DMS79 (cell line): Measurements from ENCODE around the gene LDAH.

Source experiments
- DNase-seq: peaks from one replicate; lab custom pipeline; 2025; lab: John Stamatoyannopoulos, UW

Gene LDAH

DNA sequence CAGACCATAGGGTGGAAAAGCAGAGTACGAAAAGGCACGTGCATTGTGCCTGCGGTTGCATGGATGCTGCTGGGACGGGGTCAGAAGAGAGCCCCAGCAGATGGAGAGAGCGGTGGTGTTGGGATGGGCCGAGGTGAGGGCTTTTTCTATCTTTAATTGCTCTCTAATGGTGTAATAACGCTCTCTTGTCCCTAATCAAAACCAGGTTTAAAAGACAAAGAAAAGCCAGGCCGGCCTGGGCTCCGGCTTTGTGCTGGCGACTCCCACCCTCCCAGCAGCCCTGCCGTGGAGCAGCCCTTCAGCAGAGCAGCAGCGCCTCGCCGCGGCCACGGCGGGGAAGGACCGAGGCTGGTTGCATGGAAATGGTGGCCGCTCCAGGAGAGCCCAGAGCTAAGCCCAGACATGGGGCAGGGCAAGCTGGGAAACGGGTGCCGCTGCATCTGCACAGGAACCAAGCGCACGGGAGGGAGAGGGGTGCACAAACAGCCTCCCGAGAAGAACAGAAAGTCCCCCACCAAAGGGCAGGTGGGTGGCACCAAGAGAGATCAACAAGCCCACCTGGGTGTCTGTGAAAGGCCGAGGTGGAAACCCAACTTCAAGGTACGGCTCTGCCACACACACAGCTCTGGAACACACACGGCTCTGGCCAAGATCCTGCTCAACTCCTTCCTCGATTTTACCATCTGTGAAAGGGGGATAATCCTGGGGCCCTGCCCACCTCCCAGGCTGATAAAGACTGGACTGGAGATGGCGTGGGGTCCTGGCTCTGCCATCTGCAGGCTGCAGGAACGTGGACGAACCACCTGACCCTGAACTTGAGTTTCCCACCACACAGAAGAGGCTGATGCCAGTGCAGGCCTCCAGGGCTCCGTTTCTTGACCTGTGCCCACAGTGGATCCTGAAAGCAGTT, 187.0 kb downstream of the LDAH start:
- peak; percentile 28 for DNase-seq

DNA sequence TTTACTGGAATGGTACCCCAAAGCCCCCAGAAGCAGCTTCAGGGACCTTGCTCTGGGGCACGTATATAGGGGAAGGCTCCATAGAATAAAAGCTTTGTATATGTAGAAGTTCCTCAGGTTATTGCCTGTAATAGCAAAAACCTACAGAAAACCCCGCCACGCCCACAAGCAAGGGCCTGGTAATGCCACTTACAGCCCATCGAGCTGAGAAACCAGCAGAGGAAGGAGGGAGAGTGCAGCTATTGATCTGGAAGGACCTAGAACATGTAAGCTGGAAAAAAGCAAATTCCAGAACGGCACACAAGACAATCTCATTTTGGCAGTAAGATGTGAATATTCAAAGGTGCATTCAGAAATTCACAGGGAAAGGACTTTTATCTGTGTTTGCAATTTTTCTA, 187.8 kb downstream of the LDAH start:
- peak; percentile 46 for DNase-seq

DNA sequence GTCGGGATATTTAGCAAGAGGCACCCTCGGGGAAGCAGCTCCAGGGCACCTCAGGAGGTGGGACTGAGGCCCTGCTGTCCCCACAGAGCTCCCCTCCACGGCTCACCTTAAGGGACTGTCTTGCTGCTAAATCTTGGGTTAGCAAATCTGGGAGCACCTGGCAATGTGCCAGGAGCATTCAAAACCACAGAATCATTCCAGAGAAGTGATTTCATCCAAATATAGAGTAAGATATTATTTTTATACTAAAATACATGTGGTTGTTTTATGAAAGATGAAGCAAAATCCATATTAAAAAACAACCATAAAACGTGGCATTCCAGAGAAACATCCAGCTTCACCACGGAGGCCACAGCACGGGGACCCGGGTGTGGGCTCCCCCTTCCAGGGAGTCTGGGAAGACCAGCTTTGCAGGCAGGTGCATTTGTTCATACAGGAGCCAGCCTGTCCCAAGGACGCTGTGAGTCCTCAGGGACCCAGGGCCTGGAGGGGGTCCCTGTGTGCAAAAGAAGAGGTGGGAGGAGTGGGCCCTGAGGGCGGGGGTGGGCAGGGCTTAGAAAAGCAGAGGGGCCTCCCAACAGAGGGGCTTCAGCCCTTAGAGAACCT, 188.3 kb downstream of the LDAH start:
- DNase-seq: peak; percentile 60
